HG02981 (cell line): ENCODE data around the gene IGHMBP2.
A peak's percentile ranks its signal among the peaks of the same experiment; 100 is the strongest.
"Not testable (repeated sequence)": the region's sequence is repeated elsewhere in the genome, so short reads cannot be mapped to it uniquely, and the experiment has no call there.

ENCODE experiments used
- ATAC-seq: cut with Tn5 transposase; IDR thresholded peaks from one replicate; pipeline ENCODE4 v1.9.1; 2021; ENCODE audit warnings: mild to moderate bottlenecking, moderate library complexity; ENCODE audit not compliant: unreplicated experiment

IGHMBP2 gene

DNA sequence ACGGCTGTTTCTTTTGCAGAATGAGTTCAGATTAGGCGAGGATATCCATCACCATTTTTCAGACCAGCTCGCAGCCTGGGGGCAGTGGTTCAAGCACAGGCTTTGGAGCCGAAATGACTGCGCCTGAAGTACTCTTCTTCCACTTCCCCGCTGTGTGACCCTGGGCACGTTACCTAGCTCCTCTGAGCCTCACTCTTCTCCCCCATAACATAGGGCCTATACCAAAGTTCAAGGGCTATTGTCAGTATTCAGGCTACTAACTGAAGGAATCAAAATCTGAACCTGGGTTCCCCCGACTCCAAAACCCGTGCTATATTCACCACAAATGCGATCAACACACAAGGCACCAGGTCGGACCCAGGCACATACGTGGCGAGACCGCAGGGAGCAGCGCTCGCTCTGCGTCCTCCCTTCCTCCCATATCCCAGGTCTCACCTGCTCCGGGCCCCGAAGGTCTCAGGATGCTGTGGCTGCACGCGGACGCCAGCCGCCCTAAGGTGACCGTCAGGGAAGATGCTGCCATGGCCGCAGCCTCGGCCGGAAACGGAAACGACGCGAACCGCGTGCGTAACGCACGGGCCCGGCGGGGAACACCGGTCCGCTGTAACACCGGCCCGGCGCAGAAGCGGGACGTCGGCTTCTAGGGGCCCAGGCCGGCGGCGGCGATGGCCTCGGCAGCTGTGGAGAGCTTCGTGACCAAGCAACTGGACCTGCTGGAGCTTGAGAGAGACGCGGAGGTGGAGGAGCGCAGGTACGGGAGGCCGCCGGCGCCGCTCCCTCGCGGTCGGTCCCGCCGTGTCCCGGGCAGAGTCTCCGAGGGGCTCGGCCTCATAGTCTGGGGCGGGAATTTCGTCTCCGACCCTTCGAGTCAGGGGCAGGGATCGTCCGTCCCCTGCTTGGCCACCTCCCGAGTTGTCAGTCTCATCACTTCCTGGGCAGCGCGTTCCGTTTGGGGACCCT lies at the start of gene IGHMBP2, which contains the start of gene MRPL21:
Gene IGHMBP2, plus strand, starts transcription at position 604 of the 960 bp plus-strand sequence. Its CDS starts 62 bp downstream, at position 666.
Gene MRPL21, minus strand, starts transcription at position 545 of the 960 bp plus-strand sequence. Its CDS starts 22 bp downstream, at position 523.
- ATAC-seq = peak; percentile 80

DNA sequence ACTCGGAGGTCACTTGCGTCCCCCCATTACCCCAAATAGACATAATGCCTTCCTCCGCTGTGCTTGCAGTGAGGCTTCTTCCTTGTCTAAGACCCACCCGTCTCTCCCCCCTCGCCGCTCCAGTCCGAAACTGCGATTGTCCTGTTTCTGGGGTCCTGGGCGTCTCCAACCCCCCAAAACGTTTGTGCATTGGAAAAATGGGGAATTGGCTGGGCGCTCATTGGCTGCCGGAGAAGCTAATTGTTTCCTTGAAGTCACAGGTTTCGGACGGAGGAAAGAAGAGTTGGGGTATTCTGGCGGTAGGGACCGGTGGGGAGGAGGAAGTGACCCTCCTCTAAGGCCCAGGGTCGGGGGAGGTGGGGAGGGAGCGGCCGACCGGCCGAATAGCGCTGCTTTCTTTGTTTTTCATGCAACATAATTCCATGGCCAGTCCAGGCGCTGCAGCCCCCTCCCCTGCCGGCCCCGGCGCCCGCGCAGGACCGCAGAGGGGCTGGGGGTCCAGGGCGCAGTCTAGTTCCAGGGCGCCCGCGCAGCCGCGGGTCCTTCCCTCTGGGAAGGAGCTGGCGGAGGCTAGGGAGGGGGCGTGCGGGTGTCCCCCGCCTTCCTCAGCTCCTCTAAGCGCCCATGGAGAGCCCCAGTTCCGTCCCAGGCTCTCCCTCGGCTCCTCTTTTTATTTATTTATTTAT lies 49.3 kb upstream of the IGHMBP2 start:
- no peak for ATAC-seq

DNA sequence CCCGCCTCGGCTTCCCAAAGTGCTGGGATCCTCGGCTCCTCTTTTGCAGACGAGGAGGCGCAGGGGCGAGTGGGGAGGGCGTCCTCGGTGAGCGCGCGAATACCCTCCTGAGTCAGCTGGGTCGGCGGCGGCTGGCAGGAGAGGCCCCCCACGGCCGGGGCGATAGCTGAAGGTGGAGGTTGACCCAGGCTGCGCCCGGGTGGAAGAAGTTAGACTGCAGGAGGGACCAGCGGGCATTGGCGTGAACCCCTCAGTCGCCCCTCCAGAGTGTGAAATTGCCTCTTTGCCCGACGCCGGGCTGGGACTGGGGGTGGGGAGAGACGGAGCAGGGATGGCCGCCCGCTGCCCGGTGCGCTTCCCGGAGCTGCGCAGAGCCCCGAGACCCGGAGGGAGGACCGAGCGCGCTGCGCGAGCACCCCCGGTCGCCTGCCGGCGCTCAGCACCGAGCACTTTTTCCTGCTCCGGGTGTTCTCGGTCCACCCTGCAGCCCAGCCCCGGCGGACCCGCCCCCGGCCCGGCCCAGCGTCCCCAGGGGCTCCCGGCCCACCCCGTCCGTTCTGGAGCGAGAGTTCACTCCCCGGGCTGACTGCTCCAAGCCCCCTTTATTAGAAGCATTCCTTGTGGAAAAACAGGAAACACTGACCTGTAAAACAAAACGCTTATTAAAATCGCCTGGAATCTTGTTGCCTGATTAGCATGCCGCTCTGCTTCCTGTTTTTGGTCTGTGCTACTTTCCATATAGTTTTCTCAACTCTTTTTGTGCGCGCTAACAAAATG lies 48.3 kb upstream of the IGHMBP2 start:
- no peak for ATAC-seq

DNA sequence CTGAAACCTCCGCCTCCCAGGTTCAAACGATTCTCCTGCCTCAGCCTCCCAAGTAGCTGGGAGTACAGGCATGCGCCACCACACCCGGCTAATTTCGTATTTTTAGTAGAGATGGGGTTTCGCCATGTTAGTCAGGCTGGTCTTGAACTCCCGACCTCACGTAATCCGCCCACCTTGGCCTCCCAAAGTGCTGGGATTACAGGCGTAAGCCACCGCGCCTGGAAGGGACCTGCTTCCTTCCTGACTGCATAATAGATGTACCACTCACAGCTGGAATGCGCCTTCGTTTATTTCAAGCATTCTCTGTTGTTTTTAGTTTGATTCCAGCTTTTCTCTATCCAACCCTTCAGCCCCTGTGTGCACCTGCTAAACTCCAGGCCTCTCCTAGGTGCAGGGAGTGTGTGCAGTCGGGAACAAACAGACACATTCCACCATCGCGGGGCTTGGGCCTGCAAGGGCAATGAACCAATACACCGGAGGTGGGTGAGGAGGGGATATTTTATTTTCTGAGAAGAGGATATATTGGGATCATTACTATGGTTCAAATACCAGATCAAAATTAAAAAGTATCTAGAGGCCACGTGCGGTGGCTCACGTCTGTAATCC lies 47.2 kb upstream of the IGHMBP2 start:
- not testable (repeated sequence) for ATAC-seq

DNA sequence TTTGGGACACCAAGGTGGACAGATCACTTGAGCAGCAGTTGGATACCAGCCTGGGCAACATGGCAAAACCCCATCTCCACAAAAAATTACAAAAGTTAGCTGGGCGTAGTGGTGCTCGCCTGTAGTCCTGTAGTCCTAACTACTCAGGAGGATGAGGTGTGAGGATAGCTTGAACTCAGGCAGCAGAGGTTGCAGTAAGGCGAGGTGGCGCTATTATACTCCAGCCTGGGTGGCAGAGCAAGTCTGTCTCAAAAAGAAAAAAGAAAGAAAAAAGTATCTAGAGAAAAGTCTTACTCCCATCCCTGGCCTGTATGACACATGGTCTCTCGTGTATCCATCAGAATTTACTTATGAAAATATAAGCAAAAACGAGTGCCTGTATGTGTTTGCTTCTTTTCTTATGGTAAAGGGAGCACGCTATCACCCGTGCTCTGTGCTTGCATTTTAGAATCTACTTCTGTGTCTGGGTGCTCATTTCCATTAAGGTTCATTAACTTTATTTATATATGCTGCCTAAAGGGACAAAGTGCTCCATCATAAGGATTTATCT lies 46.6 kb upstream of the IGHMBP2 start:
- no peak for ATAC-seq

DNA sequence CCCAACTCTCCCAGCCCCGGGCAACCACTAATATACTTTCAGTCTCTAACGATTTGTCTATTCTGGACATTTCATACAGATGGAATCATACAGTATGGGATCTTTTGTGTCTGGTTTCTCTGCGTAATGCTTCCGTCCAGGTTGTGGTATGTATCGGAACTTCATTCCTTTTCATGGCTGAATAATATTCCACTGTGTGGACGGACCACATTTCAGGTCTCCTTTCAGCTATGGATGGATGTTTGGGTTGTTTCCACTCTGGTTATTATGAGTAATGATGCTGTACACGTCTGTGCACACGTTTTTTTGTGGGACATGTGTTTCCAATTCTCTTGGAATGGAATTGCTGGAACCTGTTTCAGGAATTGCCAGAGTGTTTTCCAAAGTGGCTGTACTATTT lies 44.6 kb upstream of the IGHMBP2 start:
- ATAC-seq = no peak

DNA sequence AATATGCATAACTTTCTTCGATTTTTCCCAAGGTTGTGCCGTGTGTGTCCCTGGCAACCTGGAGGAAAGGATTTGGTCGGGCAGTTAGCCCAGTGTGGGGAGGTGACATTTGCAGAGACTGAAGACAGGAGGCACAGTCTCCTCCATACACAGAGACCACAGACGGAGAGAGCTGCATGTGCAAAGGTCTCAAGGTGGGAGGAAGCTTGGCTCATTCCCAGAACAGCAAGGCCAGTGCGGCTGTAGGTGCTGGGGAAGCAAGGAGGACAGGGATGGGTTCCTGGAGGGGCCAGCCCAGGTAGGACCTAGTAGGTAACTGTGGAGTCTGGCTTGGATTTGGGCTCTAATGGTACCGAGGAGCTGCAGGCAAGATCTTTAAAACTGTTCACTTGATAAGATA lies 41.3 kb upstream of the IGHMBP2 start:
- no peak for ATAC-seq

DNA sequence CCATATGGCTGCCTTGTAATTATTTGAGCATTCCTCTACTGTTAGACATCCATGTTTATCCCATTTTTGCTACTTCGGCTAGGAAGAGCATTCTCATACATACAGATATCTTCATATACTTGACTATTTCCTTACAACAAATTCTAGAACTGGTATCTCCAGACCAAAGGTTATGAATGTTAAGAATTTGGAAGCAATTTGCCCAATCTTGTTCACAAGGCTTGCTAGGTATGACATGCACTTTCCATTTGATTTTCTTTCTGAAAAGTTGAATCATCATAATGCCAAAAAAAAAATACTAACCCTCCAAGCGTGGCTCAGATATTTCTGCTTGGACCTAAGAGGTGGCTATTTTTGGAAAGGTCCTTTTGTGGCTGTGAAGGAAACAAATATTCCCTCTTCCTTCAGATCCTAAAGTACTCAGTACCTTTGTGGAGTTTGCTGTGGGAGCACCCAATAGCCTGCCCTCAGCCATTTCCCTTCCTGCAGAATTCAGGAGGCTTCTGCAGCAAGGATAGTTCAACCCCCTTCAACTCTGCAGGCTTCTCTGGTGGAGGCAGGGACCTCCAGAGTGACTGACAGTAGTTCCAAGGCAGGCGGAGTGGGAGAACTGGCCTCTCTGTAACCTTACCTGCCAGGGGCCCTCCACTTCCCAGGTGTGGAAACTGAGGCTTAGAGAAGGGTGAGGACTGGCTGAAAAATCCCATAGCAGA lies 40.0 kb upstream of the IGHMBP2 start:
- ATAC-seq = no peak

DNA sequence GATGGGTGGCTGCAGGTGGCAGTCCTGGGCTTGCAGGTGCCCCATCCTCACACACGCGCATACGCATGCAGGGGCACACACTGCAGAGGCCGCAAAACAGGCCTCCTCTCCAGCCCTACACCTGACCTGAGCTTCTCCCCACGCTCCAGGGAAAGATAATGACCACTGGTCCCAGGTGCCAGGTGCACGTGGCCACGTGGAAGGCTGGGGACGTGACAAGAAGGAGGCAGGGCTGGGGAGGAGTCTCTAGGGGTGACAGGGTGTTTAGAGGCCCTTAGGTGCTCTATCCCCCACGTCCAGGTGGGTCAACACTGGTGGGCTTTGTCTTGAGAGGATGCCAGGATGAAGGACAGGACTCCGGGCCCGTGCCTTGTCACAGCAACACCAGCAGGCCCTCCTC lies 38.5 kb upstream of the IGHMBP2 start:
- ATAC-seq = no peak

DNA sequence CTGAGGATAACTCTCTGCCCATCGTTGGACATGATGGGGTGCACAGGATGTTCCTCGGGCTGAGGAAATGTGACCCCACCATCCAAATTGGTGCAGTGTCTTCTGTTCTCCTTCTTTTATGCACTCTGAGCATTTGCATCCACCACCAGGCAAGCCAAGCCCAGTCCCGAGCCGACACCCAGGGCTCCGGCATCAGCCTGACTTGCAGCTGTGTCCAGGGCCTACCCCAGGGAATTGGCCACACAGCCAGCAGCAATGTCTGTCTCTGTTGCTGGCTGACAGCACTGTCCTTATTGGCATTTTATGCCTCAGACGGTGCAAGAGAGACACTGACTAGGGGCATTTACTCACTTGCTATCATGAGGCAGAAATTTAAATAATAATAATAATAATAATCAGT lies 36.6 kb upstream of the IGHMBP2 start:
- ATAC-seq = no peak

DNA sequence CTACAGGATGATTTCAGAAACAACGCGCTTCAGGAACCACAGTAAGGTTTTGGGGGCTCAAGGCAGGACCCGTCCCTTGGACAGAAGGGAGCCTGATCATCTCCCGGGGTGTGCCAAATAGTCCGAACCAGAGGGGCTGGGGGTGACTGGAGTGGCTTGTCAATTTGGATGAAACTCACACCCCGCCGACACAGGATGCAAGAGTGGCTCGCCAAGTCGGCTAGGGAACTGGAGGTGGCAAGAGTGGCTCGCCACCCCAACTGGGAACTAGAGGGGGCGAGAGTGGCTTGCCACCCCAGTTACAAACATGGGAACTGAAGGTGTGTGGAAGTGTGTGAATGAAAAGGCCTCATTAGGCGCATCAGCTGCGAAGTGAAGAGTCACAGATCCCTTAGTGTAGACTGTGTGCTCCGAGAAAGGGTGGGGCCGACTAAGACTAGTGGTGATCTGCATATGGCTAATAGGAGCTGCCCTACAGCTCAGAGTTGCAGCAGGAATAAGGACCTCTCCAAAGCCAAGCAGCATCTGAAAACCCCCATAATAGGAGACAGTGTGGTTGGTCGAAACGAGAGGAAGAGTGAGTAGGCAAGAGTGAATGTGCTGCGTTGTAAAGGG lies 35.4 kb upstream of the IGHMBP2 start:
- ATAC-seq = no peak

DNA sequence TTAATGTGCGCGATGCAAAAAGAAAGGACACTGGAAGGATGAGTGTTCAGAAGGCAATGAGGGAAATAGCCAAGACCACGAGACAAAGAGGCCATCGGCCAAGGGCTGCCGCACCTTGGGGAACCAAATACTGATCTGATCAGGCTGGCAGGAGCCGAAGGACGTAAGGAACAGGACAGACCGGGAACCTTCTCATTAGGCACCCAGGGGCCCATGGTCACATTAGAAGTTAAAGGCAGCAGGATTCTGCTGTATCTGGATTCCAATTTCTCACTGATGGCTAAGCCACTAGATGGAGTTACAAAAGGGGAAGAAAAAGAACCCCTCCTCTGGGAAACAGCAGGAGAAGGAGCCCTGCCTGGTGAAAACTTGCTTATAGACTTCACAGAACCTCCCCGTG lies 33.2 kb upstream of the IGHMBP2 start:
- no peak for ATAC-seq

DNA sequence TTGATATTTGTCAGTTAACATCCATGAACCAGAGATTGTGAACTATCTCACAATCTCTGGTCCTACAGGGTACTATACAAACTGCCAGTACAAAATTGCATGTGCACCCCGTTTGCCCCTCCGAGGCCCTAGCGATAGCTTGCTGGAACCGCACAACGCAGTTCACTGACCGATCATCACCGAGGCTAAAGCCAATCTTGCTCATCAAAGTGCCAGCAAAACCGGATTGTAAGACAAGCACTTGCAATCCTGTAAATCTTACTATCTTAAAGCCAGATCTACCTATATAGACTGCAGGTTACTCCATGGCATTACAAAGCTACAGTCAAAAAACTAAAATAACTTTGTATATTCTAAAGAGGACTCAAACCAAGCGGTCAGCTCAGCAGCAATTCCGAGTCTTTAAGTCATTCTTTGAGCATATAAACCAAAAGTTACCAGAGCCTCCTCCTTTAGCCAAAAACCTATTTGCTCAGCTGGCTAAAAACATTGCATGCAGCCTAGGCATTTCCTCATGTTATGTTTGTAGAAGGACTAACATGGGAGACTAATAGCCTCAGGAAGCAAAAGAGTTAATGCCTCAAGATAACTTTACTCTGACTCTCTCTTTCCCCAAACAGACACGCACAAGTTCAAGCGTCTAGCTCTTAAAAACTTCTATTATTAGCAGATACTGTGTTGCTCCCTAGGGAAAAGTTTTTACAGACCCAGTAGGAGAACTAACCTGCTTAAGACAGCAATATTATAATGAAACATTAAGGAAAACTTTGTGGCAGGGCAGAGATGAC lies 31.3 kb upstream of the IGHMBP2 start:
- no peak for ATAC-seq

DNA sequence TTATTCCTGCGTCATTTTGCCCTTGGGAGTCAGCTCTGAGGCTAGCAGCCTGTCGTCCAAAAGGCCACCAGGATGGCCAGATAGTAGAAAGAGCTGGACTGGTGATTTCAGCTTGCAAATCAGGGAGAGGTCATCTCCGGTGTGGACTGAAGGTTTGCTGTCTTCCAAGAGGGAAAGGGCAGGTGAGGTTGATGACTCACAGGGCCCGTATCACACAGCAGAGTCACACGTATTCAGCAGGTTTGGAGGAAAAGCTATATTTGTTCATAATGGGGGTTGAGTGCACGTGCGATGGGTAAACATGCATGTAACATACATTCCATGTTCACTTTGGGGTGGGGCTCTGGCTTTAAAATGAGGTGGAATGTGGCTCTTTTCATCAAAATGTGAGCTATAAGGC lies 25.7 kb upstream of the IGHMBP2 start:
- ATAC-seq = no peak

DNA sequence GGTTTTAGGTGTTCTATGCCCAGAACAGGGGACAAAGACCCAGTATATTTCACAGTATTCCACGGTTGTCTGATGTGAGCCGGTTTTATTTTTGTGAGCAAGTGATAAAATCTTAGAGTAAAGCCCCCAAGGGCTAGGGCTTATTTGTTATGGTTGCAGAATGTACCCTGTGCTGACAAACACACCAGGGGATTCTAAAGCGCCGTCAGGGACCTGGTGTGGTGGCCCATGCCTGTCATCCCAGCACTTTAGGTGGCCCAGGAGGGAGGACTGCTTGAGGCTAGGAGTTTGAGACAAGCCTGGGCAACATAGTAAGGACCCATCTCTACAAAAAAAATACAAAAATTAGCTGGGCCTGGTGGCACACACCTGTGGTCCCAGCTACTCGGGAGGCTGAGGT lies 22.8 kb upstream of the IGHMBP2 start:
- no peak for ATAC-seq

DNA sequence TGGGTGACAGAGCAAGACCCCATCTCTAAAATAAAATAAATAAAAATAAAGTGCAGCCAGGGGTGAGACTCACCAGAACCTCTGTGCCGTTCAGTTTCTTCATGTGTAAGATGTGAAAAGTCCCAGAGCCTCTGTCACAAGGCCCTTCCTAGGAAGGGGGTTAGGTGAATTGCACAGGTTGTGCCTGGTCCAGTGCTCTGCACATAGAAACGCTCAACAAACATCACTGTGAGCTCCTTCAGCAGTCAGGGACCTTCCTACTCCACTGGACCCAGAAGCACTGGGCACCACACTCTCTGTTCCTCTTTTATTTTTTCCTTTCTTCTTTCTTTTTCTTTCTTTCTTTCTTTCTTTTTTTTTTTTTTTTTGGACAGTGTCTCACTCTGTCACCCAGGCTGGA lies 22.4 kb upstream of the IGHMBP2 start:
- ATAC-seq = no peak

DNA sequence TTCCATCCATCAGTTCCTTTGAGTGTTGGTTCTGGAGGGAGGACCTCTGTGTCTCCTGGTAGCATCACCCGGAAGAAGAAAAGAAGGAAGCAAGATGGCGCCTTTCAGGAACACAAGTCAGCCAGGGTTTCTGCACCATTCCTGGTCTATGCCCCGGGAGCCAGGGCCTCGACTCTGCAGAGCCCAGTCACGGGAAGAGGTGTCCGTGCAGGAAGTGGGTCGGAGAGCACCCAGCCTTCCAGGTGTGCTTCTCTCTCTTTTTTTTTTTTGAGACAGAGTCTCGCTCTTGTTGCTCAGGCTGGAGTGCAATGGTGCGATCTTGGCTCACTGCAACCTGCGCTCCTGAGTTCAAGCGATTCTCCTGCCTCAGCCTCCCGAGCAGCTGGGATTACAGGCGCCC lies 21.3 kb upstream of the IGHMBP2 start:
- ATAC-seq = no peak

DNA sequence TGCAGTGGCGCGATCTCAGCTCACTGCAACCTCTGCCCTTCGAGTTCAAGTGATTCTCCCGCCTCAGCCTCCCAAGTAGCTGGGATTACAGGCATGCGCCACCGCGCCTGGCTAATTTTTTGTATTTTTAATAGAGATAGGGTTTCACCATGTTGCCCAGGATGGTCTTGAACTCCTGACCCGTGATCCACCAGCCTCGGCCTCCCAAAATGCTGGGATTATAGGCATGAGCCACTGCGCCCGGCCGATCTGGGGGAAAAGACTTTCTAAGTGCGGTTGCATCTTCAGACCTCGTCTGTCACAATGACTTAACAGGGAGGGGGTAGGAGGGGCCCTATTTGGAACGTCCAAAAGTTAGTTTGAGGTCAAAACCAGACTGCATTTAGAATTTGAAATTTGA lies 18.9 kb upstream of the IGHMBP2 start:
- ATAC-seq = not testable (repeated sequence)
